Measurements from ENCODE around the gene HJURP.
A peak's percentile ranks its signal among the peaks of the same experiment; 100 is the strongest.

HJURP gene

GRCh38 chr2:233857511-233858141 is 3.3 kb upstream of the HJURP start:
- TF ChIP-seq JUND (IDR thresholded peaks at IDR 0.05; ENCODE audit: low read depth): no peak
- in situ Hi-C loops (cut with HindIII; ENCODE audit: low pct_unique_long_range_greater_than_20kb, low sequenced_read_pairs): no loop called here
- peak; percentile 16 to 62 for DNase-seq (ENCODE audit: low read depth in 1 of 2, low spot score in 1 of 2)

DNA sequence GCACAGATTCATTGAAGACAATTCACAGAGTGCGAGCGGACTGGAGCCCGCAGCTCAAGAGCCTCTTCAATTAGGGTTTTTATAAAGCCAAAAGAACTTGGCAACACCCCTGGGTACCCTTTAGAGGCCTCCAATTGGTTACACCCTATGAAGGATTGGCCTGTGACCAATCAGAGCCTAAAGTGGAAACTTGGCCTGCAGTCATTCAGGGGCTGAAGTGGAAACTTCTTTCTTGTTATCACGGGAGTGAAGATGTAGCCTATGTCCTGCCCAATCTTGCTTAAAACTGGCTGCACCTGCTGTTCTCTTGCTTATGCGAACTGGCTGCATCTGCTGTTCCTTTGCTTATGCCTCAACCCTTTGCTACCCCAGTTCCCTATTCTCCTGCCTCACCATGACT is 1.8 kb upstream of the HJURP start:
- DNase-seq (ENCODE audit: low read depth in 1 of 2, low spot score in 1 of 2): no peak
- in situ Hi-C loops (cut with HindIII; ENCODE audit: low pct_unique_long_range_greater_than_20kb, low sequenced_read_pairs): no loop called here
- TF ChIP-seq JUND (IDR thresholded peaks at IDR 0.05; ENCODE audit: low read depth): no peak

GRCh38 chr2:233855345-233855744 is 1.0 kb upstream of the HJURP start:
- DNase-seq (ENCODE audit: low read depth in 1 of 2, low spot score in 1 of 2): no peak
- no peak for TF ChIP-seq JUND (IDR thresholded peaks at IDR 0.05; ENCODE audit: low read depth)
- in situ Hi-C loops (cut with HindIII; ENCODE audit: low pct_unique_long_range_greater_than_20kb, low sequenced_read_pairs): no loop called here

- DNase-seq (ENCODE audit: low read depth in 1 of 2, low spot score in 1 of 2): no peak
- in situ Hi-C loops (cut with HindIII; ENCODE audit: low pct_unique_long_range_greater_than_20kb, low sequenced_read_pairs): no loop called here
- TF ChIP-seq JUND (IDR thresholded peaks at IDR 0.05; ENCODE audit: low read depth): no peak
Observed at GRCh38 chr2:233853883-233854240, 473 bp downstream of the HJURP start.

DNA sequence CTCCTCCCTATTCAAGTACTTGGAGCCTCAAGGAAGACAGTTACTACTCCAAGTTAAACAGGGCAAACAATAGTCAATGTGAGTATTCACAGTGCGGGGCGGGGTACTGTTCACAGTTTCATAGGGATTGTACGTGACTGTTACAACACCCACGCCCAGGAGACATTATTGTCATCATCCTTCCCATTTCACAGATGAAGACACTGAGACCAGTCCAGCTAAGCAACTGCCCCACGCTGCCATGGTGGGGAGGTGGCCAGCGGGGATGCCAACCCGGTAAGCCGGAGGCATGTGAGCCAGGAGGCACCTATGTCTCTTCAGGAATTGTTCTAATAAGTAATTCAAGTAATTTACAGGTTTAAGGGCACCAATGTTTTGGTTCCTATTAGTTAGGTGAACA is 982 bp downstream of the HJURP start:
- no peak for TF ChIP-seq JUND (IDR thresholded peaks at IDR 0.05; ENCODE audit: low read depth)
- in situ Hi-C loops (cut with HindIII; ENCODE audit: low pct_unique_long_range_greater_than_20kb, low sequenced_read_pairs): no loop called here
- DNase-seq (ENCODE audit: low read depth in 1 of 2, low spot score in 1 of 2): no peak

DNA sequence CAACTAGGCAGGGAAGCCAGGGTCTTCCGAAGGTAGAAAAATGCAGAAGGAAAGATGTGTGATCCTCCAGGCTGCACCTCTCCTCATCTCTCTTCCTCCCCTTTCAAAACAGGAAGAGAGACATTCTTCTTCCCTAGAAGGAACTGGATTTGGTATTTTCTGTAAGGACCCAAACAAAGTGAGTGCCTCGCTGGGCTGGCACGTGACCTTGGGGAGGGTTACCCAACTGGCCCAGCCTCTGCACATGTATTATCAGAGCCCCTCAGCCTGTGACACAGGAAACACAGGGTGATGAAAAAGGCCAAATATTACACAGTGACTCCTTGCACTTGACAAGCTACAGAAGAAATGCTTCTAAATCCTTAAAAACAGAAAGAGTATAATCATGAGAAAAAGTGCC is 2.3 kb downstream of the HJURP start:
- TF ChIP-seq JUND (IDR thresholded peaks at IDR 0.05; ENCODE audit: low read depth): no peak
- no peak for DNase-seq (ENCODE audit: low read depth in 1 of 2, low spot score in 1 of 2)
- in situ Hi-C loops (cut with HindIII; ENCODE audit: low pct_unique_long_range_greater_than_20kb, low sequenced_read_pairs): no loop called here

- in situ Hi-C loops (cut with HindIII; ENCODE audit: low pct_unique_long_range_greater_than_20kb, low sequenced_read_pairs): no loop called here
- no peak for TF ChIP-seq JUND (IDR thresholded peaks at IDR 0.05; ENCODE audit: low read depth)
- no peak for DNase-seq (ENCODE audit: low read depth in 1 of 2, low spot score in 1 of 2)
Observed at GRCh38 chr2:233851169-233851568, 3.2 kb downstream of the HJURP start.

DNA sequence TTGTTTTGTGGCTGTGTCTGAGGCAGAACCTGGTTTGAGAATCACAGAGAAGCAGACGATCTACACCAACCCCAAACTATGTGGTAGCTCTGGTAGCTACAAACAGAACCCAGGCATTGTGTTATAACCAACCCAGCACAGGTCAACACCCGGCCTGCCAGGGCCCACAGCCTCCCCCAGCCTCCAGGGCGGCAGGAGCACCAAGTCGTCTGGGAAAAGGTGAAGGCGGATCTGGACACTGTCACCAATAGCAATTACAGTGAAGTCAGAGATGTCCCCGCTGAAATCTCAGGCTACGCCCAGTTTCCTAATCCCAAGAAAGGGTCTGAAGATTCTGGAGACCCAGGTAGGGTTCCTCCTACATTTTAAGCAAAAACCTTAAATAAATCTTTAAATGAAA is 3.6 kb downstream of the HJURP start:
- DNase-seq (ENCODE audit: low read depth in 1 of 2, low spot score in 1 of 2): no peak
- in situ Hi-C loops (cut with HindIII; ENCODE audit: low pct_unique_long_range_greater_than_20kb, low sequenced_read_pairs): no loop called here
- no peak for TF ChIP-seq JUND (IDR thresholded peaks at IDR 0.05; ENCODE audit: low read depth)

DNA sequence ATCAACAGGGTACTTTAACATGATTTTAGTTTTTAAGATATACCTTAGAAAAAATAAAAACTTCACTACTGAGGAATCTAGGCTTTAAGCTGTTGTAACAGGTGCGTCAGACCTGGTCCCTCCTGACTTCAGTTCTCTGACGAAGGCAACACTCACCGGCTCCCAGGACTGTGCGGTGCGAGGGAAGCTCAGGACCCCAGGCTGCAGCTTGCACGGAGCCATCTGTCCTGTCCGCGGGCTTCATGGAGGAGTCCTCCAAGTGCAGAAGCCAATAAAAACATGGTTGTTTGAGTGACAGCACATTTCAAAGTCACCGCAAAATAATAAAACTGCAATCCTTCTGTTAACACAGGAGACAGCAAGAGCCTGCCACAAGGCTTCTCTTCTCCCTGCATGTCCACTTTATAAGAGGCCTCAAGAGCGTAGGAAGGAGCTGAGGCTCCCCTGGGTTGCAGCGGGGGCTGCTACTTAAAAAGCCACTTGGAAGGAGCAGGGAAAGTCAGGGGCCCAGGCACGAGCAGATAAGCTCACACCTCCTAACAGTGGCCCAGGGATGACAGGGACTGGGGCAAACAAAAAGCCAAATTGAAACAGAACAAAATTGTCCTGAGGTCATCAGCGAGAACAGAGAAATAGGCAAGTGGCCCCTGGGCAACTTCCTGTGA is 4.6 kb downstream of the HJURP start:
- DNase-seq (ENCODE audit: low read depth in 1 of 2, low spot score in 1 of 2): no peak
- in situ Hi-C loops (cut with HindIII; ENCODE audit: low pct_unique_long_range_greater_than_20kb, low sequenced_read_pairs): no loop called here
- TF ChIP-seq JUND (IDR thresholded peaks at IDR 0.05; ENCODE audit: low read depth): no peak

DNA sequence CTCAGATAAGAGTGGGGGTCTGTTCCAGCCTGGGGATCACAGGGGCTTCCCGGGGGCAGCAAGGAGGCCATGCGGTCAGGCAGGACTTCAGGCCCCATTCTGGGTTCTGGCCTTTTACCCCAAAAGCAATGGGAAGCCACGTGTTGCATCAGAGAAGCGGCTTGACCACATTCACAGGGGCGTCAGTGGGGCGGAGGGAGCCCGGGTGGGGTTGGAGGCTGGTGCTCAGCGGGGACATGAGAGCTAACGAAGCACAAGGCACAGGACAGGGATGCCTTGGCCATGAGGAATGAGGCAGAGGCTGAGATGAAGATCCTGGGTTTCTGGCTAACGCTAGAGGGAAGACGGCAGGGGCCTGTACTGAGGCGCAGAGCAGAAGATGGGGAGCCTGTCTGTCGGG is 6.1 kb downstream of the HJURP start:
- DNase-seq (ENCODE audit: low read depth in 1 of 2, low spot score in 1 of 2): no peak
- no peak for TF ChIP-seq JUND (IDR thresholded peaks at IDR 0.05; ENCODE audit: low read depth)
- in situ Hi-C loops (cut with HindIII; ENCODE audit: low pct_unique_long_range_greater_than_20kb, low sequenced_read_pairs): no loop called here

- no peak for TF ChIP-seq JUND (IDR thresholded peaks at IDR 0.05; ENCODE audit: low read depth)
- no peak for DNase-seq (ENCODE audit: low read depth in 1 of 2, low spot score in 1 of 2)
- in situ Hi-C loops (cut with HindIII; ENCODE audit: low pct_unique_long_range_greater_than_20kb, low sequenced_read_pairs): no loop called here
Observed at GRCh38 chr2:233847248-233847898, 7.0 kb downstream of the HJURP start.

DNA sequence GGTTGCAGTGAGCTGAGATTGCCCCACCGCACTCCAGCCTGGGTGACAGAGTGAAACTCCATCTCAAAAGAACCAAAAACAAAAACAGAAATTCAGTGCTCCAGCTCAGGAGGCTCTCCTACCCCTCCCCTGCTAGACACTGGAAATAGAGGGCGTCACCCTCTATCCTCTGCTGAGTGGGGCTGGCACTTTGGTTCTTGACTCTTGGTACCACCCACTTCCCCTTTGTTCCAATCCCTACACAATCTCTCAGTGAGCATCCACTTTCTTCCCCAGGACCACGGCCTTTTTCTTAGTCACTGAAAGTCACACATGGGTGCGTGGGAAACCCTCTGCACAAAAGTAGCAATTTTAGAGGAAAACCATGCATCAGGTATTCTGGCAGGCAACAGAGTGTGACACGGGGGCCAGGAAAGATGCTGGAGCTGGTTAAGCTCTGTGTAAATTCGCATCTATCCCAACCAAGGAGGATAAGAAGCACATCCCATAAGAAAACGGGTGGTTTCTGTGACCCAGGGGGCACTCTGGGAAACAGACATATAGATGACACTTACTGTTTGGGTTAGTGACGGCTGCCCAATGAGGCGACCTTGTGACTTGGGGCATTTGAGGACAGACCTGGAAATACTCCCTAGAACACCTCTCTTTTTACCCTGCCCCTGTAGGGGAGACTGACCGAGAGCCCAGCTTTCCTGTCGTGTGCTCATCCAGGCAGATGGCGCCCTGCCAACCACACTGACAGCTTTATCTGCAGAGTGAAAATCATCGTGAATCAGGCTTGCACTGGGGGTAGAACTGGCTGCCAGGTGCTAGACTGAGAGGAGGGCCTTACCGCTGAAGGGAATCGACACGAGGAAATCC is 7.7 kb downstream of the HJURP start:
- DNase-seq (ENCODE audit: low read depth in 1 of 2, low spot score in 1 of 2): no peak
- in situ Hi-C loops (cut with HindIII; ENCODE audit: low pct_unique_long_range_greater_than_20kb, low sequenced_read_pairs): no loop called here
- no peak for TF ChIP-seq JUND (IDR thresholded peaks at IDR 0.05; ENCODE audit: low read depth)

All from T47D (cell line).